Cardiac muscle cell (in vitro differentiated cells and primary cell): ENCODE data around the gene SRP9. TPM values are rescaled to one million over a fixed set of nuclear protein-coding genes. Genes with fewer than 3 reads are reported as not detected.
"Not testable (repeated sequence)": the region's sequence is repeated elsewhere in the genome, so short reads cannot be mapped to it uniquely, and the experiment has no call there.

Experiments
- DNase-seq, 2 donors: peaks; one replicate each; pipeline versions ENCODE4 v3.0.0 to v3.0.0-alpha.2; 2010 to 2017; ENCODE audit warnings: low read depth in 1 of 2, low spot score in 1 of 2
- H3K27ac ChIP-seq: fragments of 200-600 bp; sonication (generic); 2 replicates; pipeline ENCODE4 v1.5.1; 2016
- H3K27me3 ChIP-seq: fragments of 200-600 bp; sonication (generic); 2 replicates; pipeline ENCODE4 v1.6.0; 2016; ENCODE audit warnings: control low read depth
- H3K36me3 ChIP-seq: fragments of 200-600 bp; sonication (generic); 2 replicates; pipeline ENCODE4 v1.5.1; 2016; ENCODE audit warnings: control low read depth
- H3K4me1 ChIP-seq: fragments of 200-600 bp; sonication (generic); 2 replicates; pipeline ENCODE4 v1.8.1; 2017; ENCODE audit warnings: low read depth, mild to moderate bottlenecking, mixed run types
- H3K4me3 ChIP-seq: fragments of 200-600 bp; sonication (generic); 2 replicates; pipeline ENCODE4 v1.5.1; 2016; ENCODE audit warnings: mild to moderate bottlenecking
- H3K9me3 ChIP-seq: fragments of 200-600 bp; sonication (generic); 2 replicates; pipeline ENCODE4 v1.5.1; 2017; ENCODE audit warnings: low read depth, mild to moderate bottlenecking, control low read depth
- CTCF ChIP-seq: IDR thresholded peaks from 2 replicates; pipeline ENCODE4 v1.5.1; 2012; ENCODE audit warnings: low read depth, mild to moderate bottlenecking, low read length
- polyA plus RNA-seq: library from polyadenylated mRNA; unstranded; fragments of >200 nt; fragmentation: Nextera tagmentation; extraction: Ambion mirVana; gene quantifications from 2 replicates; pipeline ENCODE4 v1.2.1, GENCODE V29; 2016
- total RNA-seq: library from RNA; depleted of rRNA; stranded (reverse); fragments of >200 nt; gene quantifications from 2 replicates; pipeline ENCODE4 v1.2.3, GENCODE V29; 2016

SRP9 gene
- total and polyA plus RNA-seq, 2 experiments from 2014 or later, result 167 to 466 TPM

- no peak for DNase-seq
- Histone ChIP-seq H3K36me3 (peaks cover 3% of the 10 kb centered on the region), H3K9me3 (no peaks in the 10 kb centered on the region), H3K4me3 (no peak overlapping the region), H3K27me3 (no peaks in the 10 kb centered on the region), H3K4me1 (peaks cover 13% of the 10 kb centered on the region), H3K27ac (no peak overlapping the region)
- no peak for TF ChIP-seq CTCF
These were observed 49.5 kb downstream of the SRP9 start for GRCh38 chr1:225827076-225827475.

GRCh38 chr1:225828706-225829345 lies 51.2 kb downstream of the SRP9 start:
- Histone ChIP-seq H3K4me3 (no peak overlapping the region), H3K4me1 (peaks cover 13% of the 10 kb centered on the region), H3K9me3 (no peaks in the 10 kb centered on the region), H3K27ac (no peak overlapping the region), H3K27me3 (no peaks in the 10 kb centered on the region), H3K36me3 (peaks cover 9% of the 10 kb centered on the region)
- no peak for DNase-seq
- no peak for TF ChIP-seq CTCF

- H3K4me3 ChIP-seq, result no peak overlapping the region
- H3K4me1 ChIP-seq, result peaks cover 5% of the 10 kb centered on the region
- no peak for DNase-seq
- H3K27me3 ChIP-seq, result no peaks in the 10 kb centered on the region
- no peak overlapping the region for H3K27ac ChIP-seq
- H3K9me3 ChIP-seq, result no peaks in the 10 kb centered on the region
- H3K36me3 ChIP-seq, result peaks cover 9% of the 10 kb centered on the region
- TF ChIP-seq CTCF, result no peak
These were observed 53.2 kb downstream of the SRP9 start for GRCh38 chr1:225830841-225831240.

- peak in 1 of 2 donors; percentile 93 for DNase-seq
- Histone ChIP-seq H3K4me1 (no peaks in the 10 kb centered on the region), H3K36me3 (peaks cover 9% of the 10 kb centered on the region), H3K9me3 (no peaks in the 10 kb centered on the region), H3K4me3 (no peak overlapping the region), H3K27me3 (no peaks in the 10 kb centered on the region), H3K27ac (no peak overlapping the region)
- no peak for TF ChIP-seq CTCF
These were observed 57.0 kb downstream of the SRP9 start for GRCh38 chr1:225834417-225835329.

GRCh38 chr1:225835856-225836255 lies 58.2 kb downstream of the SRP9 start:
- Histone ChIP-seq H3K9me3 (no peaks in the 10 kb centered on the region), H3K27me3 (no peaks in the 10 kb centered on the region), H3K27ac (no peak overlapping the region), H3K36me3 (peaks cover 9% of the 10 kb centered on the region), H3K4me1 (no peaks in the 10 kb centered on the region), H3K4me3 (no peak overlapping the region)
- DNase-seq, result peak in 1 of 2 donors; percentile 86
- TF ChIP-seq CTCF, result no peak

GRCh38 chr1:225836296-225836695 lies 58.7 kb downstream of the SRP9 start:
- not testable (repeated sequence) for H3K36me3 ChIP-seq, H3K9me3 ChIP-seq, DNase-seq, H3K27me3 ChIP-seq, H3K4me1 ChIP-seq, H3K4me3 ChIP-seq, H3K27ac ChIP-seq
